GM12878 (cell line): Measurements from ENCODE around the gene RET. TPM values are rescaled to one million over a fixed set of nuclear protein-coding genes. Genes with fewer than 3 reads are reported as not detected.

Source experiments
- ATAC-seq: fragments of 200-7000 bp; cut with Tn5 transposase; 3 replicates; pipeline ENCODE4 v1.9.1; 2020; ENCODE audit warnings: mild to moderate bottlenecking, moderate library complexity
- BruUV-seq: library from RNA; stranded (reverse); fragments of 400-500 nt; replicated peaks from 2 replicates; lab custom pipeline; 2021; lab: Mats Ljungman, UMichigan
- CTCF ChIA-PET: fragments of 300-600 bp; sonication (Branson Sonifier 250); formaldehyde crosslinking; extraction: SDS; loops from one replicate; lab custom pipeline; 2021; ENCODE audit warnings: inconsistent platforms; lab: Yijun Ruan, JAX
- POLR2A ChIA-PET: fragments of 350-600 bp; formaldehyde crosslinking; extraction: SDS; loops from one replicate; lab custom pipeline; 2021; ENCODE audit warnings: inconsistent platforms; lab: Charles Lee
- RAD21 ChIA-PET: fragments of 300-600 bp; sonication (Branson Sonifier 250); formaldehyde crosslinking; loops from one replicate; lab custom pipeline; 2023; ENCODE audit warnings: antibody characterized with exemption; ENCODE audit not compliant: unreplicated experiment; lab: Charles Lee
- SMC1A ChIA-PET: fragments of 300-600 bp; sonication (Branson Sonifier 250); formaldehyde crosslinking; loops from one replicate; lab custom pipeline; 2023; ENCODE audit not compliant: unreplicated experiment, uncharacterized antibody; lab: Charles Lee
- DNase-seq: peaks from one replicate; pipeline ENCODE4 v3.0.0-alpha.2; 2011; ENCODE audit warnings: low read depth, low spot score
- FAIRE-seq: peaks from 3 replicates; lab custom pipeline; 2011; peaks lifted over from hg19 to GRCh38; lab: Jason Lieb, UNC
- H2AFZ ChIP-seq: 2 replicates; pipeline ENCODE4 v1.6.0; 2011; ENCODE audit warnings: low read depth, low read length, control low read depth; ENCODE audit not compliant: control insufficient read depth
- H3K27ac ChIP-seq: 2 replicates; pipeline ENCODE4 v1.5.1; 2011; ENCODE audit warnings: control low read depth; ENCODE audit not compliant: control insufficient read depth, insufficient read depth
- H3K27me3 ChIP-seq, 2 experiments: replicated peaks in 1 of 2; 2 replicates each; pipeline versions ENCODE4 v1.6.0 to v1.6.1; 2011; ENCODE audit warnings: low read length in 1 of 2; ENCODE audit not compliant: control insufficient read depth in 2 of 2, insufficient read depth in 2 of 2
- H3K36me3 ChIP-seq, 2 experiments: 2 replicates each; pipeline ENCODE4 v1.5.1; 2011; ENCODE audit warnings: low read length in 1 of 2; ENCODE audit not compliant: control insufficient read depth in 2 of 2, insufficient read depth in 2 of 2
- H3K4me1 ChIP-seq: 2 replicates; pipeline ENCODE4 v1.6.1; 2011; ENCODE audit warnings: mild to moderate bottlenecking, low read length, moderate library complexity, mixed read lengths; ENCODE audit not compliant: control insufficient read depth, insufficient read depth
- H3K4me2 ChIP-seq: 2 replicates; pipeline ENCODE4 v1.6.0; 2011; ENCODE audit warnings: control low read depth; ENCODE audit not compliant: control insufficient read depth, insufficient read depth
- H3K4me3 ChIP-seq: fragments of 200-600 bp; sonication (generic); 2 replicates; pipeline ENCODE4 v1.5.1; 2016
- H3K79me2 ChIP-seq: 2 replicates; pipeline ENCODE4 v1.6.0; 2011; ENCODE audit warnings: low read length; ENCODE audit not compliant: control insufficient read depth, insufficient read depth
- H3K9ac ChIP-seq: 2 replicates; pipeline ENCODE4 v1.8.0; 2011; ENCODE audit warnings: low read length, control low read depth, mixed read lengths; ENCODE audit not compliant: control insufficient read depth, insufficient read depth
- H3K9me3 ChIP-seq: replicated peaks from 3 replicates; pipeline ENCODE4 v1.5.1; 2011; ENCODE audit warnings: mild to moderate bottlenecking, low read length; ENCODE audit not compliant: control insufficient read depth, insufficient read depth
- H4K20me1 ChIP-seq: 2 replicates; pipeline ENCODE4 v1.6.0; 2011; ENCODE audit not compliant: control insufficient read depth, insufficient read depth
- CHD4 ChIP-seq: fragments of 200-600 bp; sonication (generic); IDR thresholded peaks from 2 replicates; pipeline ENCODE4 v1.6.1; 2016; ENCODE audit warnings: mild to moderate bottlenecking
- MTA3 ChIP-seq: IDR thresholded peaks from 2 replicates; pipeline ENCODE4 v1.6.1; 2012; ENCODE audit warnings: low read length, inconsistent platforms, borderline replicate concordance
- POLR2AphosphoS5 ChIP-seq: IDR thresholded peaks from 2 replicates; pipeline ENCODE4 v1.6.1; 2011; ENCODE audit warnings: mild to moderate bottlenecking, low read length, inconsistent platforms
- SUZ12 ChIP-seq: fragments of 200-600 bp; sonication (generic); IDR thresholded peaks from one replicate; pipeline ENCODE4 v1.6.1; 2018; ENCODE audit warnings: antibody characterized with exemption, mild to moderate bottlenecking; ENCODE audit not compliant: unreplicated experiment
- YBX1 ChIP-seq: fragments of 450-650 bp; IDR thresholded peaks from 2 replicates; pipeline ENCODE4 v1.6.1; 2016; ENCODE audit warnings: antibody characterized with exemption
- ZNF207 ChIP-seq: fragments of 450-650 bp; IDR thresholded peaks from 2 replicates; pipeline ENCODE4 v1.6.1; 2014; ENCODE audit warnings: antibody characterized with exemption, mild to moderate bottlenecking, borderline replicate concordance
- ZNF384 ChIP-seq: IDR thresholded peaks from 2 replicates; pipeline ENCODE4 v1.6.1; 2012; ENCODE audit warnings: low read depth, mild to moderate bottlenecking, low read length, improper control_type of control experiment, borderline replicate concordance
- WGBS: methylation state at CpG from one replicate; pipeline ENCODE4 v1.1.6; 2016; ENCODE audit warnings: low lambda C conversion rate; ENCODE audit not compliant: insufficient replicate concordance, insufficient coverage; ENCODE audit errors: missing lambda C conversion rate; 5-methylcytosine and 5-hydroxymethylcytosine counted together
- in situ Hi-C: fragments of 300-500 bp; cut with MboI; formaldehyde crosslinking; loops from 9 replicates; pipeline ENCODE4 v1.14.3; 2018; ENCODE audit warnings: mixed read lengths
- intact Hi-C: fragments of 100-400 bp; cut with micrococcal nuclease; formaldehyde crosslinking; loops from one replicate; pipeline ENCODE4 v1.14.2; 2022; ENCODE audit not compliant: unreplicated experiment
- polyA plus RNA-seq, 11 experiments: library from polyadenylated mRNA; depleted of rRNA in 4 of 11; unstranded in 6 of 11; stranded (reverse) in 5 of 11; fragments of >200 nt; fragmentation: Nextera tagmentation in 4 of 11; fragmentation: Illumina TruSeq in 1 of 11; extraction: Ambion mirVana in 4 of 11; extraction: Trizol in 1 of 11; gene quantifications; 1 replicate in 1 of 11; 2 replicates in 10 of 11; pipeline versions ENCODE4 v1.2.1 to v1.2.3, GENCODE V29; 2011 to 2016; ENCODE audit warnings: inconsistent platforms in 2 of 11, missing spikeins in 2 of 11, low read depth in 1 of 11
- total RNA-seq, 4 experiments: library from RNA; depleted of rRNA in 3 of 4; stranded (reverse); fragments of >200 nt in 3 of 4; fragmentation: Illumina TruSeq in 1 of 4; extraction: Trizol in 1 of 4; gene quantifications; 2 replicates each; pipeline versions ENCODE4 v1.2.1 to v1.2.3, GENCODE V29; 2013 to 2021
- TF ChIP-seq, protein P1 (sequence below): fragments of 450-650 bp; IDR thresholded peaks from 2 replicates; pipeline ENCODE4 v1.6.1; 2017; ENCODE audit warnings: antibody characterized with exemption, mild to moderate bottlenecking, moderate library complexity
- TF ChIP-seq, protein P2 (sequence below): IDR thresholded peaks from 2 replicates; pipeline ENCODE4 v1.6.1; 2012; ENCODE audit warnings: low read depth, low read length, improper control_type of control experiment
- TF ChIP-seq, protein P3 (sequence below): fragments of 450-650 bp; IDR thresholded peaks from 2 replicates; pipeline ENCODE4 v1.6.1; 2017; ENCODE audit warnings: mild to moderate bottlenecking

RET gene
- total and polyA plus RNA-seq, 10 of the 15 experiments (the other 5 are each of a cell fraction or from before 2014, with no cell fraction given): not detected

DNA sequence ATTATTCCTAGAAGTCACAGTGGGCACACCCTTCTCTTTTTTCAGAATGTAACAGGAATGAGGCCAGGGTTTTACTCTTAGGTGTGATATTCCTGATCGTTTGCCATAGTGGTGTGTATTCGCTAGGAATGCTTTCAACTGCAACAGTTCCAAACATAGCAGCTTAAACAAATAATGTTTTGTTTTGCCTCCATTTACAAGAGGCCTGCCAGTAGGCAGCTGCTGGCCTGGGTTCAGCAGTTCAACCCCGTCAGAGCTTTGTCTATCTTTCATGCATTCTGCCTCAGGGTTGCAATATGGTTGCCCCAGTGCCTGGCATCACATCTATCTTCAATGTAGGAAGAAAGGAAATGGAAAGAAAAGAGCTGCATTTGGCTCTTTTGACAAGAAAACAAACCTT, 21.7 kb upstream of the RET start (continued):
- TF ChIP-seq, protein P1, sequence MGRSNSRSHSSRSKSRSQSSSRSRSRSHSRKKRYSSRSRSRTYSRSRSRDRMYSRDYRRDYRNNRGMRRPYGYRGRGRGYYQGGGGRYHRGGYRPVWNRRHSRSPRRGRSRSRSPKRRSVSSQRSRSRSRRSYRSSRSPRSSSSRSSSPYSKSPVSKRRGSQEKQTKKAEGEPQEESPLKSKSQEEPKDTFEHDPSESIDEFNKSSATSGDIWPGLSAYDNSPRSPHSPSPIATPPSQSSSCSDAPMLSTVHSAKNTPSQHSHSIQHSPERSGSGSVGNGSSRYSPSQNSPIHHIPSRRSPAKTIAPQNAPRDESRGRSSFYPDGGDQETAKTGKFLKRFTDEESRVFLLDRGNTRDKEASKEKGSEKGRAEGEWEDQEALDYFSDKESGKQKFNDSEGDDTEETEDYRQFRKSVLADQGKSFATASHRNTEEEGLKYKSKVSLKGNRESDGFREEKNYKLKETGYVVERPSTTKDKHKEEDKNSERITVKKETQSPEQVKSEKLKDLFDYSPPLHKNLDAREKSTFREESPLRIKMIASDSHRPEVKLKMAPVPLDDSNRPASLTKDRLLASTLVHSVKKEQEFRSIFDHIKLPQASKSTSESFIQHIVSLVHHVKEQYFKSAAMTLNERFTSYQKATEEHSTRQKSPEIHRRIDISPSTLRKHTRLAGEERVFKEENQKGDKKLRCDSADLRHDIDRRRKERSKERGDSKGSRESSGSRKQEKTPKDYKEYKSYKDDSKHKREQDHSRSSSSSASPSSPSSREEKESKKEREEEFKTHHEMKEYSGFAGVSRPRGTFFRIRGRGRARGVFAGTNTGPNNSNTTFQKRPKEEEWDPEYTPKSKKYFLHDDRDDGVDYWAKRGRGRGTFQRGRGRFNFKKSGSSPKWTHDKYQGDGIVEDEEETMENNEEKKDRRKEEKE: no peak
- TF ChIP-seq, protein P2, sequence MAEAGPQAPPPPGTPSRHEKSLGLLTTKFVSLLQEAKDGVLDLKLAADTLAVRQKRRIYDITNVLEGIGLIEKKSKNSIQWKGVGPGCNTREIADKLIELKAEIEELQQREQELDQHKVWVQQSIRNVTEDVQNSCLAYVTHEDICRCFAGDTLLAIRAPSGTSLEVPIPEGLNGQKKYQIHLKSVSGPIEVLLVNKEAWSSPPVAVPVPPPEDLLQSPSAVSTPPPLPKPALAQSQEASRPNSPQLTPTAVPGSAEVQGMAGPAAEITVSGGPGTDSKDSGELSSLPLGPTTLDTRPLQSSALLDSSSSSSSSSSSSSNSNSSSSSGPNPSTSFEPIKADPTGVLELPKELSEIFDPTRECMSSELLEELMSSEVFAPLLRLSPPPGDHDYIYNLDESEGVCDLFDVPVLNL: no peak
- TF ChIP-seq, all 136 proteins: peak for 0

GRCh38 chr10:43055991-43056567, 20.8 kb upstream of the RET start:
- no peak overlapping the region for H3K27ac ChIP-seq
- H3K36me3 ChIP-seq: no peaks in the 10 kb centered on the region
- ChIA-PET SMC1A (no interaction called here), CTCF (no interaction called here), RAD21 (no interaction called here), POLR2A (no interaction called here)
- no peaks in the 10 kb centered on the region for H3K4me1 ChIP-seq
- WGBS: 36% methylated on average over 2 of the region's 2 CpGs
- no peaks in the 10 kb centered on the region; a peak in 2 of 4 replicates for H3K27me3 ChIP-seq
- H2AFZ ChIP-seq: no peak overlapping the region
- ATAC-seq (no peak), FAIRE-seq (no peak), DNase-seq (no peak)
- H3K79me2 ChIP-seq: no peaks in the 10 kb centered on the region
- H3K9ac ChIP-seq: no peak overlapping the region
- no peaks in the 10 kb centered on the region for H4K20me1 ChIP-seq
- in situ Hi-C loops: no loop called here
- H3K4me2 ChIP-seq: no peak overlapping the region
- BruUV-seq: no TSS peak
- H3K9me3 ChIP-seq: no peaks in the 10 kb centered on the region
- no peak for TF ChIP-seq ZNF207
- no peak for TF ChIP-seq MTA3
- no peak for TF ChIP-seq ZNF384
- no peak for TF ChIP-seq YBX1
- no peak for TF ChIP-seq SUZ12
- TF ChIP-seq, protein P3, sequence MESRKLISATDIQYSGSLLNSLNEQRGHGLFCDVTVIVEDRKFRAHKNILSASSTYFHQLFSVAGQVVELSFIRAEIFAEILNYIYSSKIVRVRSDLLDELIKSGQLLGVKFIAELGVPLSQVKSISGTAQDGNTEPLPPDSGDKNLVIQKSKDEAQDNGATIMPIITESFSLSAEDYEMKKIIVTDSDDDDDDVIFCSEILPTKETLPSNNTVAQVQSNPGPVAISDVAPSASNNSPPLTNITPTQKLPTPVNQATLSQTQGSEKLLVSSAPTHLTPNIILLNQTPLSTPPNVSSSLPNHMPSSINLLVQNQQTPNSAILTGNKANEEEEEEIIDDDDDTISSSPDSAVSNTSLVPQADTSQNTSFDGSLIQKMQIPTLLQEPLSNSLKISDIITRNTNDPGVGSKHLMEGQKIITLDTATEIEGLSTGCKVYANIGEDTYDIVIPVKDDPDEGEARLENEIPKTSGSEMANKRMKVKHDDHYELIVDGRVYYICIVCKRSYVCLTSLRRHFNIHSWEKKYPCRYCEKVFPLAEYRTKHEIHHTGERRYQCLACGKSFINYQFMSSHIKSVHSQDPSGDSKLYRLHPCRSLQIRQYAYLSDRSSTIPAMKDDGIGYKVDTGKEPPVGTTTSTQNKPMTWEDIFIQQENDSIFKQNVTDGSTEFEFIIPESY: no peak
- no peak for TF ChIP-seq CHD4
- TF ChIP-seq POLR2AphosphoS5: no peak
- intact Hi-C loops: no loop called here
- H3K4me3 ChIP-seq: no peak overlapping the region
